Measurements from ENCODE around the gene CACNA1H.

The CACNA1H gene

DNA sequence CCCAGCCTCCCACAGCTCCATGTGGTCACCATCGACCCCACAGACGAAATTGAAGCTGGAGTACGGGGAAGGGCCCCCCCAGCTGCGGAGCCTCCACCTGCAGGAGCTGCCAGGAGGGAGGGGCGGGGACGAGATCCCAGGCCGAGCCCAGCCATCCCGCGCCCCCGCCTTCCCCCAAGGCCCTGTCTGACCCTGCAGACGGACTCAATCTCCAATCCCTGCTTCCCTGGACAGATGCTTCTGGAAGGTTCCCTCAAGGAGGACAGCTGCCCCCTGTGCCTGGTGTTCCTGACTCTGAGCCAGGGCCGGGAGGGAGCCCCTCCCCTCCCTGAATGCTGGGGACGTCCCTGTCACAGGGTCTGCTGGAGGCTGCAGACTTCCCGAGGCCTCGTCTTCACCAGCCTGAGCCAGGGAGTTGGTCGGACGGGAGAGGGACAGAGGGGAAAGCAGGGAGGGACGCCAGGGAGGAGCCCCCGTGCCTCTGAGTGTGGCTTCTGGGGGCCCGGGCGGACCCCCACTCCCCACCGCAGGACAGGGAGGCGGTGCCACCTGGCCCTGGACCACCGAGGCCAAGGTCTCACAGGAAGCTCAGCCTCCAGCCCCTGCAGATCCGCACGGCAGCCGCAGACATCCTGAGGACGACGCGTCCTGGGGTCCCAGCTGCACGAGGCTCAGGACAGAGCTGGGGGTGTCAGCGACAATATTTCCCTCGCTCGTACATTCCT, 35.6 kb upstream of the CACNA1H start:
- no peak for TF ChIP-seq CTCF (conservative IDR thresholded peaks at IDR 0.05)
- H3K27ac ChIP-seq = no peak overlapping the region

- H3K27ac ChIP-seq = no peak overlapping the region
- no peak for TF ChIP-seq CTCF (conservative IDR thresholded peaks at IDR 0.05)
Measured at GRCh38 chr16:1117926-1118325, 35.0 kb upstream of the CACNA1H start.

DNA sequence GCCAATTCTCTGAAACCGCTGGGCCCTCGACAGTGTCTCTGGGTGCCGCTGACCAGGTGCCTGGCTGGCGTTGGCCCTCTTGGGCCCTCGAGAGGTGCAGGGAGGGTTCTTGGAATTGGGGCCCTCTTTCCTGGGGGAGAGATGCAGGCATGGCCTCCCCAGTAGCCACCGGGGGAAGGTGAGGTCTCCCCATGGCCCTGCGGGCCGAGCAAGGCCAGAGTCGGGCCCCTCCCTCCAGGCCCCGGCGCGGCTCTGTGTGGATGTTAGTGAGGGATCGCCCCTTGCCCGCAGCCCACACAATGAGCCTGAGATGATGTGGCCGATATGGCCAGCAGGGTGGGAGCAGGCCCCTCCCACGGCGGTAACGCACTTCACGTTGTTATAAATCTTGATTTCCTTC, 33.8 kb upstream of the CACNA1H start:
- TF ChIP-seq CTCF (conservative IDR thresholded peaks at IDR 0.05) = no peak
- no peak overlapping the region for H3K27ac ChIP-seq

DNA sequence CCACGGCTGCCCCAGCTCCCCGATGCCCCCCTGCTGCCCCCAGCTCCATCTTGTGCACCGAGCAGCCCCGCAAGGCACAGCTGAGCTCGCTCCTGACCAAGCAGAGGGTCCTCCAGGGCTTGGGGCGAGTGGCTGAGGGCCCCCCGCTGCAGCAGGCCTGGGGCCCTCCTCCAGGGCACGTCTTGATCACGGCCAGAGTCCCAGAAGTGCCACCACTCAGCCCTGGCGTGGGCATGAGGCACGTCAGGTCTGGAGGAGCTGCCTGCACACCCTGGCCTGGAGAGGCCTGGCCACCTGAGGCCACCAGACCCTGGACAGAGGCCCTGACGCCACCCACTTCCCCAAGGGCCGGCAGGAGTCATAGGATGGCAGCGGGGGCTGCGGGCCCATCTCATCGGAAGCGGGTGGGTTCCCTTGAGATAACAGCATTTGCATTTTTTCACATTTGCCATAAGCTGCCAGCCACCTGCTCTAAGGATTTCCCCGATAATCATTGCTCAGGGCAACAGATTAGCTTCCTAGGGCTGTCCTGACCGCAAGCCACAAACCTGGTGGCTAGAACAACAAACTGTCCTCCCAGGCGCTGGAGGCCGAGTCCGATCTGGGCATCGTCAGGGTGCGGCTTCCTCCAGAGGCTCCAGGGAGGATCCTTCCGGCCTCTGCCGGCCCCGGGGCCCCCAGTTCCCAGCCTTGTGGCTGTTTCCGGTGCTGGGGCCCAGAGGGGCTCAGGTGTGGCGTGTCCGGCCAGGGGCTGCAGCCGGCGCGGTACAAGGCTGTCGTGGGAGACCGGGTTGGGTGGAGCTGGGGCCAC, 32.9 kb upstream of the CACNA1H start:
- TF ChIP-seq CTCF (conservative IDR thresholded peaks at IDR 0.05) = no peak
- no peak overlapping the region for H3K27ac ChIP-seq

DNA sequence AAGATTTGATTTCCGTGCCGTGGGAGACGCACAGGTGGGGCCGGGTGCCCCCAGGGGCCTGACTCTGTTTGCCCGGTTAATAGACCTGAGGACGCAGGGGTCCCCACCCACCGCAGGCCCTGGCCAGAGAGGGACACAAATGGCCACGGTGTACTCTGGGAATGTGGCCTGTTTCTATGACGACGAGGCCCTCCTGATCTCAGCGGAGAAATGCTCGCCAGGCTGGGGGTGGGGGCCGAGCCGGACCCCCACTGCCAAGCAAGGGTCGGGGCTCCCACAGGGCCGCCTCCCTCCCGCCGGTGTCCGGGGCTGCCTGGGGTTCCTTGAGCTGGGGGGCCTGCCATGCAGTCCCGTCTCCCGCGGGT, 32.3 kb upstream of the CACNA1H start:
- no peak for TF ChIP-seq CTCF (conservative IDR thresholded peaks at IDR 0.05)
- no peak overlapping the region for H3K27ac ChIP-seq

GRCh38 chr16:1121009-1121408, 31.9 kb upstream of the CACNA1H start:
- no peak overlapping the region for H3K27ac ChIP-seq
- no peak for TF ChIP-seq CTCF (conservative IDR thresholded peaks at IDR 0.05)

GRCh38 chr16:1121601-1122397, 31.1 kb upstream of the CACNA1H start:
- no peak overlapping the region for H3K27ac ChIP-seq

More at GRCh38 chr16:1121601-1122397, 31.1 kb upstream of the CACNA1H start:
- no peak for TF ChIP-seq CTCF (conservative IDR thresholded peaks at IDR 0.05)
